ENCODE measurements around the gene BCL11A. TPM values are rescaled to one million over a fixed set of nuclear protein-coding genes. Genes with fewer than 3 reads are reported as not detected.

BCL11A gene
- total RNA-seq, 4 donors from 2014 or later, result 0.22 TPM; not detected in 3

GRCh38 chr2:60532421-60532820, 21.0 kb downstream of the BCL11A start:
- Histone ChIP-seq H3K4me1 (no peaks in the 10 kb centered on the region), H3K9me3 (no peaks in the 10 kb centered on the region), H3K27me3 (peaks cover 0 to 82% of the 10 kb centered on the region in 2 donors), H3K4me3 (no peak overlapping the region), H3K36me3 (no peaks in the 10 kb centered on the region), H3K27ac (no peak overlapping the region)
- 84% methylated on average over 3 of the region's 3 CpGs for WGBS, 2 donors
- no peak for TF ChIP-seq CTCF (IDR thresholded peaks at IDR 0.05)
- TF ChIP-seq EP300 (IDR thresholded peaks at IDR 0.05), result no peak
- no peak for TF ChIP-seq POLR2A (IDR thresholded peaks at IDR 0.05)
- DNase-seq (ENCODE audit: low spot score in 2 of 2), result no peak

- Histone ChIP-seq H3K4me3 (no peak overlapping the region), H3K27me3 (peaks cover 0 to 76% of the 10 kb centered on the region in 2 donors), H3K4me1 (no peaks in the 10 kb centered on the region), H3K27ac (no peak overlapping the region), H3K36me3 (no peaks in the 10 kb centered on the region), H3K9me3 (no peaks in the 10 kb centered on the region)
- DNase-seq (ENCODE audit: low spot score in 2 of 2), result no peak
- TF ChIP-seq EP300 (IDR thresholded peaks at IDR 0.05) (no peak), CTCF (IDR thresholded peaks at IDR 0.05) (no peak), POLR2A (IDR thresholded peaks at IDR 0.05) (no peak)
- WGBS, 2 donors, result 68 to 73% methylated on average over 12 of the region's 12 CpGs
These were observed 21.7 kb downstream of the BCL11A start for GRCh38 chr2:60531701-60532133.

- WGBS, 2 donors, result 23 to 30% methylated on average over 12 of the region's 12 CpGs
- H3K36me3 ChIP-seq, result no peaks in the 10 kb centered on the region
- DNase-seq (ENCODE audit: low spot score in 2 of 2), result peak in 1 of 2 donors; percentile 36
- H3K9me3 ChIP-seq, result no peaks in the 10 kb centered on the region
- no peaks in the 10 kb centered on the region for H3K4me1 ChIP-seq
- no peak overlapping the region for H3K27ac ChIP-seq
- no peak overlapping the region for H3K4me3 ChIP-seq
- TF ChIP-seq POLR2A (IDR thresholded peaks at IDR 0.05) (no peak), CTCF (IDR thresholded peaks at IDR 0.05) (no peak), EP300 (IDR thresholded peaks at IDR 0.05) (no peak)
- H3K27me3 ChIP-seq, result peaks cover 0 to 67% of the 10 kb centered on the region in 2 donors
These were observed 22.7 kb downstream of the BCL11A start for GRCh38 chr2:60530660-60531281.

- H3K36me3 ChIP-seq, result no peaks in the 10 kb centered on the region
- H3K27ac ChIP-seq, result no peak overlapping the region
- TF ChIP-seq POLR2A (IDR thresholded peaks at IDR 0.05) (no peak), EP300 (IDR thresholded peaks at IDR 0.05) (no peak)
- 60 to 65% methylated on average over 17 of the region's 17 CpGs for WGBS, 2 donors
- H3K4me3 ChIP-seq, result no peak overlapping the region
- no peaks in the 10 kb centered on the region for H3K4me1 ChIP-seq
- H3K27me3 ChIP-seq, result peaks cover 0 to 59% of the 10 kb centered on the region in 2 donors
- H3K9me3 ChIP-seq, result no peaks in the 10 kb centered on the region
- DNase-seq (ENCODE audit: low spot score in 2 of 2), result no peak
These were observed 23.4 kb downstream of the BCL11A start for GRCh38 chr2:60529785-60530627.

GRCh38 chr2:60529136-60529784, 24.2 kb downstream of the BCL11A start:
- H3K4me3 ChIP-seq, result no peak overlapping the region
- no peak overlapping the region for H3K27ac ChIP-seq
- H3K36me3 ChIP-seq, result no peaks in the 10 kb centered on the region
- H3K27me3 ChIP-seq, result peaks cover 0 to 52% of the 10 kb centered on the region in 2 donors
- H3K4me1 ChIP-seq, result no peaks in the 10 kb centered on the region
- no peak for DNase-seq (ENCODE audit: low spot score in 2 of 2)
- TF ChIP-seq EP300 (IDR thresholded peaks at IDR 0.05), result no peak
- no peak for TF ChIP-seq CTCF (IDR thresholded peaks at IDR 0.05)
- TF ChIP-seq POLR2A (IDR thresholded peaks at IDR 0.05), result no peak
- 89 to 91% methylated on average over 8 of the region's 8 CpGs for WGBS, 2 donors
- H3K9me3 ChIP-seq, result no peaks in the 10 kb centered on the region
